HepG2 (cell line): Measurements from ENCODE around the gene TIMM23. TPM values are rescaled to one million over a fixed set of nuclear protein-coding genes. Genes with fewer than 3 reads are reported as not detected.
A peak's percentile ranks its signal among the peaks of the same experiment; 100 is the strongest.

Experiments used
- CREM ChIP-seq, 2 experiments: sonication (generic) in 1 of 2; formaldehyde crosslinking in 1 of 2; IDR thresholded peaks; 2 replicates each; pipeline versions ENCODE4 v1.4.0 to v1.6.1; 2016 to 2020; ENCODE audit warnings: antibody characterized with exemption in 1 of 2, mild to moderate bottlenecking in 1 of 2, missing genetic modification reagents in 1 of 2
- ESRRA ChIP-seq: sonication (generic); formaldehyde crosslinking; IDR thresholded peaks from 2 replicates; pipeline ENCODE4 v1.5.1; 2020; ENCODE audit warnings: mild to moderate bottlenecking, low read depth, missing genetic modification reagents
- FOXK2 ChIP-seq: fragments of 450-650 bp; IDR thresholded peaks from 2 replicates; pipeline ENCODE4 v1.6.1; 2016
- GATAD2A ChIP-seq: IDR thresholded peaks from 2 replicates; pipeline ENCODE4 v1.6.1; 2016
- ONECUT2 ChIP-seq: sonication (generic); formaldehyde crosslinking; IDR thresholded peaks from 2 replicates; pipeline ENCODE4 v1.4.0; 2020; ENCODE audit warnings: missing genetic modification reagents
- PAX8 ChIP-seq: sonication (generic); formaldehyde crosslinking; IDR thresholded peaks from 2 replicates; pipeline ENCODE4 v1.8.0; 2022; ENCODE audit warnings: mild to moderate bottlenecking, missing genetic modification reagents, borderline replicate concordance
- ZNF350 ChIP-seq: sonication (generic); formaldehyde crosslinking; IDR thresholded peaks from 2 replicates; pipeline ENCODE4 v1.4.0; 2020; ENCODE audit warnings: mild to moderate bottlenecking, low read depth, missing genetic modification reagents, borderline replicate concordance
- ZNF44 ChIP-seq: sonication (generic); formaldehyde crosslinking; IDR thresholded peaks from 2 replicates; pipeline ENCODE4 v1.5.1; 2020; ENCODE audit warnings: mild to moderate bottlenecking, missing genetic modification reagents
- polyA plus RNA-seq, 8 experiments: library from polyadenylated mRNA; depleted of rRNA in 3 of 8; stranded (reverse) in 7 of 8; unstranded in 1 of 8; fragments of >200 nt; fragmentation: Illumina TruSeq in 4 of 8; extraction: Trizol in 4 of 8; gene quantifications; 2 replicates each; pipeline versions ENCODE4 v1.2.1 to v1.2.3, GENCODE V29; 2011 to 2016; ENCODE audit warnings: low read depth in 4 of 8, missing spikeins in 1 of 8, mixed read lengths in 1 of 8; ENCODE audit not compliant: insufficient read depth in 1 of 8
- total RNA-seq, 5 experiments: library from RNA; depleted of rRNA; stranded (reverse); fragments of >200 nt; fragmentation: Illumina TruSeq; extraction: Trizol; gene quantifications; 2 replicates each; pipeline ENCODE4 v1.2.3, GENCODE V29; 2016; ENCODE audit warnings: low read depth in 1 of 5
- TF ChIP-seq, protein P1 (sequence below): IDR thresholded peaks from 2 replicates; pipeline ENCODE4 v1.6.1; 2016; ENCODE audit warnings: missing compliant biosample characterization, missing genetic modification reagents, borderline replicate concordance
- TF ChIP-seq, protein P2 (sequence below): IDR thresholded peaks from 2 replicates; pipeline ENCODE4 v1.4.0; 2020; ENCODE audit warnings: mild to moderate bottlenecking, missing genetic modification reagents
- TF ChIP-seq, protein P3 (sequence below): sonication (generic); formaldehyde crosslinking; IDR thresholded peaks from 2 replicates; pipeline ENCODE4 v1.5.1; 2020; ENCODE audit warnings: mild to moderate bottlenecking, moderate library complexity, missing genetic modification reagents
- TF ChIP-seq, protein P4 (sequence below): sonication (generic); formaldehyde crosslinking; IDR thresholded peaks from 2 replicates; pipeline ENCODE4 v1.9.0; 2022; ENCODE audit warnings: low read depth, missing genetic modification reagents
- TF ChIP-seq, protein P5 (sequence below), 2 experiments: IDR thresholded peaks; 2 replicates each; pipeline ENCODE4 v1.6.1; 2011 to 2012; ENCODE audit warnings: low read length in 2 of 2, borderline replicate concordance in 1 of 2, low read depth in 1 of 2, mild to moderate bottlenecking in 1 of 2, moderate library complexity in 1 of 2

Gene TIMM23
- total and polyA plus RNA-seq, 2 of the 13 experiments (the other 11 are each of a cell fraction or from before 2014, with no cell fraction given) = 80.2 to 98.6 TPM

DNA sequence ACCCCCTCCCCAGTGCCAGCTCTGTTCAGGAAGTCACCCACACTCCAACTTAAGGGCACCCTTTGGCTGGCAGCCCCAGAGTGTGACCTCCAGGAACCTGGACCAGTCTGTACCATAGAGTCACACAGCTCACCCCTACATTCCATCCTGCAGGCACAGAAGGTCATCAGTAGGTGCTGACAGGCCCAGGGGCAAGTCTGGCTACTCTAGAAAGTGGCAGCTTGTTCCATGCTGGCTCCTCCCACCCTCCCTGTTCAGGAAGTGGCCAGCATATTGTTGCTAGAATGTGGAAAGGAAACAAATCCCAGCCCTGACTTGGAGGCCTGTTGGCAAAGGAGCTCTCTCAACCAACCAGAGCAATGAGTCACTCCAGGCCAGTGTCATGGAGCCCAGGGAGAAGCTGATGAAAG, 61.3 kb downstream of the TIMM23 start (continued):
- TF ChIP-seq ZNF44 (CRISPR knock-in tag) (no peak), PAX8 (CRISPR knock-in tag) (no peak), ONECUT2 (CRISPR knock-in tag) (no peak), ZNF350 (peak; percentile 32; the same call in 1 of the 2 replicates), GATAD2A (CRISPR knock-in tag) (peak; percentile 58), FOXK2 (no peak), CREM (IDR thresholded peaks at IDR 0.05) (no peak), CREM (CRISPR knock-in tag; IDR thresholded peaks at IDR 0.05) (no peak), ESRRA (CRISPR knock-in tag) (peak; percentile 47; the same call in 1 of the 2 replicates)
- TF ChIP-seq, protein P1, sequence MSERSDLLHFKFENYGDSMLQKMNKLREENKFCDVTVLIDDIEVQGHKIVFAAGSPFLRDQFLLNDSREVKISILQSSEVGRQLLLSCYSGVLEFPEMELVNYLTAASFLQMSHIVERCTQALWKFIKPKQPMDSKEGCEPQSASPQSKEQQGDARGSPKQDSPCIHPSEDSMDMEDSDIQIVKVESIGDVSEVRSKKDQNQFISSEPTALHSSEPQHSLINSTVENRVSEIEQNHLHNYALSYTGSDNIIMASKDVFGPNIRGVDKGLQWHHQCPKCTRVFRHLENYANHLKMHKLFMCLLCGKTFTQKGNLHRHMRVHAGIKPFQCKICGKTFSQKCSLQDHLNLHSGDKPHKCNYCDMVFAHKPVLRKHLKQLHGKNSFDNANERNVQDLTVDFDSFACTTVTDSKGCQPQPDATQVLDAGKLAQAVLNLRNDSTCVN (CRISPR knock-in tag) = peak; percentile 97
- TF ChIP-seq, protein P2, sequence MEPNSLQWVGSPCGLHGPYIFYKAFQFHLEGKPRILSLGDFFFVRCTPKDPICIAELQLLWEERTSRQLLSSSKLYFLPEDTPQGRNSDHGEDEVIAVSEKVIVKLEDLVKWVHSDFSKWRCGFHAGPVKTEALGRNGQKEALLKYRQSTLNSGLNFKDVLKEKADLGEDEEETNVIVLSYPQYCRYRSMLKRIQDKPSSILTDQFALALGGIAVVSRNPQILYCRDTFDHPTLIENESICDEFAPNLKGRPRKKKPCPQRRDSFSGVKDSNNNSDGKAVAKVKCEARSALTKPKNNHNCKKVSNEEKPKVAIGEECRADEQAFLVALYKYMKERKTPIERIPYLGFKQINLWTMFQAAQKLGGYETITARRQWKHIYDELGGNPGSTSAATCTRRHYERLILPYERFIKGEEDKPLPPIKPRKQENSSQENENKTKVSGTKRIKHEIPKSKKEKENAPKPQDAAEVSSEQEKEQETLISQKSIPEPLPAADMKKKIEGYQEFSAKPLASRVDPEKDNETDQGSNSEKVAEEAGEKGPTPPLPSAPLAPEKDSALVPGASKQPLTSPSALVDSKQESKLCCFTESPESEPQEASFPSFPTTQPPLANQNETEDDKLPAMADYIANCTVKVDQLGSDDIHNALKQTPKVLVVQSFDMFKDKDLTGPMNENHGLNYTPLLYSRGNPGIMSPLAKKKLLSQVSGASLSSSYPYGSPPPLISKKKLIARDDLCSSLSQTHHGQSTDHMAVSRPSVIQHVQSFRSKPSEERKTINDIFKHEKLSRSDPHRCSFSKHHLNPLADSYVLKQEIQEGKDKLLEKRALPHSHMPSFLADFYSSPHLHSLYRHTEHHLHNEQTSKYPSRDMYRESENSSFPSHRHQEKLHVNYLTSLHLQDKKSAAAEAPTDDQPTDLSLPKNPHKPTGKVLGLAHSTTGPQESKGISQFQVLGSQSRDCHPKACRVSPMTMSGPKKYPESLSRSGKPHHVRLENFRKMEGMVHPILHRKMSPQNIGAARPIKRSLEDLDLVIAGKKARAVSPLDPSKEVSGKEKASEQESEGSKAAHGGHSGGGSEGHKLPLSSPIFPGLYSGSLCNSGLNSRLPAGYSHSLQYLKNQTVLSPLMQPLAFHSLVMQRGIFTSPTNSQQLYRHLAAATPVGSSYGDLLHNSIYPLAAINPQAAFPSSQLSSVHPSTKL (CRISPR knock-in tag) = peak; percentile 62
- TF ChIP-seq, protein P3, sequence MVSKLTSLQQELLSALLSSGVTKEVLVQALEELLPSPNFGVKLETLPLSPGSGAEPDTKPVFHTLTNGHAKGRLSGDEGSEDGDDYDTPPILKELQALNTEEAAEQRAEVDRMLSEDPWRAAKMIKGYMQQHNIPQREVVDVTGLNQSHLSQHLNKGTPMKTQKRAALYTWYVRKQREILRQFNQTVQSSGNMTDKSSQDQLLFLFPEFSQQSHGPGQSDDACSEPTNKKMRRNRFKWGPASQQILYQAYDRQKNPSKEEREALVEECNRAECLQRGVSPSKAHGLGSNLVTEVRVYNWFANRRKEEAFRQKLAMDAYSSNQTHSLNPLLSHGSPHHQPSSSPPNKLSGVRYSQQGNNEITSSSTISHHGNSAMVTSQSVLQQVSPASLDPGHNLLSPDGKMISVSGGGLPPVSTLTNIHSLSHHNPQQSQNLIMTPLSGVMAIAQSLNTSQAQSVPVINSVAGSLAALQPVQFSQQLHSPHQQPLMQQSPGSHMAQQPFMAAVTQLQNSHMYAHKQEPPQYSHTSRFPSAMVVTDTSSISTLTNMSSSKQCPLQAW = 0 out of 2 replicates have a peak, but pooled peaks have one; percentile 45
- TF ChIP-seq, protein P4, sequence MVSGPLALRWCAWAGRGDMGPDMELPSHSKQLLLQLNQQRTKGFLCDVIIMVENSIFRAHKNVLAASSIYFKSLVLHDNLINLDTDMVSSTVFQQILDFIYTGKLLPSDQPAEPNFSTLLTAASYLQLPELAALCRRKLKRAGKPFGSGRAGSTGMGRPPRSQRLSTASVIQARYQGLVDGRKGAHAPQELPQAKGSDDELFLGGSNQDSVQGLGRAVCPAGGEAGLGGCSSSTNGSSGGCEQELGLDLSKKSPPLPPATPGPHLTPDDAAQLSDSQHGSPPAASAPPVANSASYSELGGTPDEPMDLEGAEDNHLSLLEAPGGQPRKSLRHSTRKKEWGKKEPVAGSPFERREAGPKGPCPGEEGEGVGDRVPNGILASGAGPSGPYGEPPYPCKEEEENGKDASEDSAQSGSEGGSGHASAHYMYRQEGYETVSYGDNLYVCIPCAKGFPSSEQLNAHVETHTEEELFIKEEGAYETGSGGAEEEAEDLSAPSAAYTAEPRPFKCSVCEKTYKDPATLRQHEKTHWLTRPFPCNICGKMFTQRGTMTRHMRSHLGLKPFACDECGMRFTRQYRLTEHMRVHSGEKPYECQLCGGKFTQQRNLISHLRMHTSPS (CRISPR knock-in tag) = peak; percentile 47; the same call in 1 of the 2 replicates
- TF ChIP-seq, protein P5, sequence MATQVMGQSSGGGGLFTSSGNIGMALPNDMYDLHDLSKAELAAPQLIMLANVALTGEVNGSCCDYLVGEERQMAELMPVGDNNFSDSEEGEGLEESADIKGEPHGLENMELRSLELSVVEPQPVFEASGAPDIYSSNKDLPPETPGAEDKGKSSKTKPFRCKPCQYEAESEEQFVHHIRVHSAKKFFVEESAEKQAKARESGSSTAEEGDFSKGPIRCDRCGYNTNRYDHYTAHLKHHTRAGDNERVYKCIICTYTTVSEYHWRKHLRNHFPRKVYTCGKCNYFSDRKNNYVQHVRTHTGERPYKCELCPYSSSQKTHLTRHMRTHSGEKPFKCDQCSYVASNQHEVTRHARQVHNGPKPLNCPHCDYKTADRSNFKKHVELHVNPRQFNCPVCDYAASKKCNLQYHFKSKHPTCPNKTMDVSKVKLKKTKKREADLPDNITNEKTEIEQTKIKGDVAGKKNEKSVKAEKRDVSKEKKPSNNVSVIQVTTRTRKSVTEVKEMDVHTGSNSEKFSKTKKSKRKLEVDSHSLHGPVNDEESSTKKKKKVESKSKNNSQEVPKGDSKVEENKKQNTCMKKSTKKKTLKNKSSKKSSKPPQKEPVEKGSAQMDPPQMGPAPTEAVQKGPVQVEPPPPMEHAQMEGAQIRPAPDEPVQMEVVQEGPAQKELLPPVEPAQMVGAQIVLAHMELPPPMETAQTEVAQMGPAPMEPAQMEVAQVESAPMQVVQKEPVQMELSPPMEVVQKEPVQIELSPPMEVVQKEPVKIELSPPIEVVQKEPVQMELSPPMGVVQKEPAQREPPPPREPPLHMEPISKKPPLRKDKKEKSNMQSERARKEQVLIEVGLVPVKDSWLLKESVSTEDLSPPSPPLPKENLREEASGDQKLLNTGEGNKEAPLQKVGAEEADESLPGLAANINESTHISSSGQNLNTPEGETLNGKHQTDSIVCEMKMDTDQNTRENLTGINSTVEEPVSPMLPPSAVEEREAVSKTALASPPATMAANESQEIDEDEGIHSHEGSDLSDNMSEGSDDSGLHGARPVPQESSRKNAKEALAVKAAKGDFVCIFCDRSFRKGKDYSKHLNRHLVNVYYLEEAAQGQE (IDR thresholded peaks at IDR 0.05; ENCODE audit: borderline replicate concordance in 1 of 2, low read depth in 1 of 2, low read length in 2 of 2) = 0 out of 4 replicates have a peak, but pooled peaks of 1 of the 2 experiments have one; percentile 30
